NCI-H526 (cell line): Measurements from ENCODE around the gene SH3RF3.
"Not testable (repeated sequence)": the region's sequence is repeated elsewhere in the genome, so short reads cannot be mapped to it uniquely, and the experiment has no call there.

Source experiments
- DNase-seq, 2 experiments: peaks; one replicate each; lab custom pipeline; 2025; lab: John Stamatoyannopoulos, UW

Gene SH3RF3

DNA sequence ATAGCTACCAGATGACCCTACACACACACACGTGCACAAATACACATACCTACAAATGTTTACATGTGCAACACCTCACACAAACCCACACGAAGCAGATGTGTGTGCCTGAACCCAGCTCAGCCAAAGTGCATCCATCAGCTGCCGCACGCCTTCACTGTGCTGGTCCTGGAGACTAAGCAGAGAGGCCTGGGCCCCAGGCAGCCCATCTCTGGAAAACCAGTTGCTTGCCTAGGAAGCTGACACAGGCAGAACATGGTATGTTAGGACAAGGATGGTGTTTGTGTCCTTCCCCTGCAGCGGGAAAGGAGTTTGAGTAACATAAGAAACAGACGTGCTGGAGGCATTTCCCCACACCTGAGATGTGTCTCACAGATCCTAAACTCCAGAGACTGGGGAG lies 398.1 kb downstream of the SH3RF3 start:
- no peak for DNase-seq

DNA sequence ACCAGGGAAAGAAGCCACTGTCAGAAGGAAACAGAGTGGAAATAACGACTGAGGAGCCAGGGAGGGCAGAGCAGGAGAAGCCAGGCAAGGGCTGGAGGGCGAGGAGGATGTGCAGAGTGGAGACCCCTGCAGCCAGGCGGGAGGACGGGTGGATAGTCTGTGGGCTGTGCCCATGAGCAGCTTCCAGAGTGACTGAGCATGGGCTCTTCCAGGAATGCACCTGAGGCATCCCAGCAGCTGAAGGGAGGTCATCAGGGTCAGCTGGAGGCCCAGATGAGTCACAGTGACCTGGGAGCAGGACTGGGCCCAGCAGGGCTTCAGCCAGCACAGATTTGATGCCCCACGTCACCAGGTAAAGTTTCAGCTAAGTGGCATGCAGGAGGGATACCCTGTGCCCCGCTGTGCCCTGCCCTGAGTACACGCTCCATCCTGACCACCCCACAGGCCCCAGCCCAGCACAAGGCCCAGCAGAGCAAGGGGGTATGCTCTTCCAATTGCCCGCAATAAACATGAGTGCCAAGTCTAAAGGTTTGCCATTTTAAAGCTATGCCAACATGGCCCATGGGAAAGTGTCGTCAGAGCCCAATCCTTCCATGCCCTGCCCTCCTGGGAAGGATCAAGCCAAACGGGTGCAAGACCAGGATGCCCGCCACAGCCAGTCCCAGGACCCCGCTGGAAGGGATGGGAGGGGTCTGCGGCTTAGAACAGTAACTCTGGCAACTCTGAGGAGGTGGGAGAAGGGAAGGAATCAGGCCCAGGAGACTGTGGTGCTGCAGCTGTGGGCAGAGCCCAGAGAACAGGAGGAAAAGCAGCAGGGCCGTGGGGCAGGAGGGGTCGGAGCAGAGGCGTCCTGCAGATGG lies 399.1 kb downstream of the SH3RF3 start:
- DNase-seq, result no peak

DNA sequence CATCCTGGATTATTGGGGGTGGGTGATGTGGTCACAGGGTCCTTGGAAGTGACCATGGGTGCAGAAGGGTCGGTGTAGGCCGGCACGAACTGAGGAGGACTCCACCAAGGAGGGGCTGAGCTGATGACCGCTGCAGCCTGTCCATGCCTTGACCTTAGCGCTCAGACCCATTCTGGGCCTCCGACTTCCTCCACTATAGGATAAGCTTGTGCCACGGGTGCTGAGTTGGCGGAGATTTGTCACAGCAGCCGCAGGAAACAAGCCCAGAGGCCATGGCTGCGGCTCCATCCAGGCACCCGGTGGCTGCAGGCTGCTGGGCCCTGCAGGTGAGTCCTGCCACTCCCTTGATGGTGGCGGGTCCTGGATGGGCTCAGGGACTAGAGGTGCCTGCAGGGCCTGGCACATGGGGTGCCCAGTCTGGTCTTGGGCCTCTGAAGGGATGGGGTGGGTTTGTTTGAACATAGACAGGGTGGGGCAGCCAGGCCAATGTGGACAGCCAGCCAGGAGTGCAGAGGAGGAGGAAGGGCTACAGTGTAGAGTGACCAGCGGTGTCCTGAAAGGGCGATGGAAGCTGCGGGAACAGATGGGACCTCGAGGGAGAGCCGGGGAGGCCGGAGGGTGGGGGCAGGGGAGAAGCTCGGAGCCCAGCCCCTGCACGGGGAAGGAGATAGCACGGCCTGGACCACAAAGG lies 400.0 kb downstream of the SH3RF3 start:
- no peak for DNase-seq

DNA sequence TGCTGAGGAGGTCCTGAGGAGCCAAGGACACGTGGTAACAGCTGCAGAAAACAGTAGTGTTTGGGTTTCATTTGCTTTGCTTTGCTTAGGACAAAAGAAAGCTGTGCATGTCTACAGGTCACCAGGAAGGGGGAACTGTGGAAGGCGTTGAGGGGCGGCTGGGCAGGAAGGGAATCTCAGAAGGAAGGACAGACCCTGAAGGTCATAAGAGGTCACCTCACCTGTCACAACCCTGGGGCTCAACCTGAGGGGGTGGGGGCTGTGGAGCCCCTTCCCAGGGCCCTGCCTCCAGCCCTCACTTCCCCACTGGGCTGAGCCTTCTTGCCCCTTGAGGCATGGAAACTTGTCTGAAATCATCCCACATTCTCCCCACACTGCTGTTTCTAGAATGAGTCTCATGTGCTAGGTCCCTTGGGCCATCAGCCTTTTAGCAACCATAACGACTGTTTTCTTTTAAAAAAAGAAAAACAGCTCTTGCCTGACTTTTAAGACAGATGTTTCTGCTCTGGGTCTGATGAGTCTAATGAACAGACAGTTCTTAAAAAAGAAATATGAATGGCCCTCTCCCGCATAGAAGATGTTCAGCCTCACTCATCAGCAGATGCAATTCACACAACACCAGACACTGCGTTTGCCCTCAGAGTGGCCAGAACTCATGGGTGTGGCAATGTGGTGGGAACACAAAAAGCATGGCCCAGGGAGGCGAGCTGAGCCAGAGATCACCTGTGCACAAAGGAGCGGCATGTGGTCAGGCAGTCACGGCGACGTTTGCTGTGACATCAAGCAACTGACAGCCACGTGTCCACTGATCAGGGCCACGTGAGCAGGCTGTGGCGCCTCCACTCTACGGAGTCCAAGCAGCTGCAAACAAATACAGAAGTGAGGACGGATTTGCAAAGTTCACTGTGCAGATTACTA lies 400.8 kb downstream of the SH3RF3 start:
- no peak for DNase-seq

DNA sequence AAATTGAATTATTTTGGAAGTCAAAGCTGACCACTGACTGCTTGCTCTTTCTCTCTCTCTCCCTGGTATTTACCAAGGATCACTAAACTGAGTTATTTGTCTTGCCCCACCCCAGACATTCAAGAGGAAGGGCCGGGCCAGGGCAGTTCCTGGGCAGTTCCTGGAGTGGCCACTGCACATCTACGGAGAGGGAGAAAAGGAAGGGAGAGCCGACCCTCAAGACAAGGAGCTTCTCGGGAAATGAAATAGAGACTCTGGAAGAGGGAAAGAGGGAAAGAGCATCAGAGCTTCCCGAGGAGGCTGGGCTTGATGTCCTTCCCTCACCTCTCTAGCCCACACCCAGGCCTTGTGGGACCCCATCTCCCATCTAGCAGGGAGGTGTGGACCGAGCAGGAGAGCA lies 401.7 kb downstream of the SH3RF3 start:
- DNase-seq, result no peak

DNA sequence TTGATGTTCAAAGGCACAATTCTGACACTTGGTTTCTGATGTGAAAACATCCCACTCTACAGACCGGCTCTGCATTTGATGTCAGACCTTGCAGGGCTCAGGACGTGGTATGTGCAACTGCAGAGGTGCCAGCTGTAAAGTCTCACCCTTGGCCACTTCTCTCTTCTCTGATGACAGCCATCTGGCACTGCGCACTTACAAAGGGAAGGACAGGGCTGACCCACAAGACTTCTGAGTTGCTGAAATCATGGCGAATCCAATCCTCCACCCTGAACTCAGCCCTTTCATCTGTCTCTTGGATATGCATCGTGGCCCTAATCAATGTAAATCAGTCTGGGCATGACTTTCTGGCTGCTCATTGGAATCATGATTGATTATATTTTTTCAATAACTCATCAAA lies 402.2 kb downstream of the SH3RF3 start:
- no peak for DNase-seq

DNA sequence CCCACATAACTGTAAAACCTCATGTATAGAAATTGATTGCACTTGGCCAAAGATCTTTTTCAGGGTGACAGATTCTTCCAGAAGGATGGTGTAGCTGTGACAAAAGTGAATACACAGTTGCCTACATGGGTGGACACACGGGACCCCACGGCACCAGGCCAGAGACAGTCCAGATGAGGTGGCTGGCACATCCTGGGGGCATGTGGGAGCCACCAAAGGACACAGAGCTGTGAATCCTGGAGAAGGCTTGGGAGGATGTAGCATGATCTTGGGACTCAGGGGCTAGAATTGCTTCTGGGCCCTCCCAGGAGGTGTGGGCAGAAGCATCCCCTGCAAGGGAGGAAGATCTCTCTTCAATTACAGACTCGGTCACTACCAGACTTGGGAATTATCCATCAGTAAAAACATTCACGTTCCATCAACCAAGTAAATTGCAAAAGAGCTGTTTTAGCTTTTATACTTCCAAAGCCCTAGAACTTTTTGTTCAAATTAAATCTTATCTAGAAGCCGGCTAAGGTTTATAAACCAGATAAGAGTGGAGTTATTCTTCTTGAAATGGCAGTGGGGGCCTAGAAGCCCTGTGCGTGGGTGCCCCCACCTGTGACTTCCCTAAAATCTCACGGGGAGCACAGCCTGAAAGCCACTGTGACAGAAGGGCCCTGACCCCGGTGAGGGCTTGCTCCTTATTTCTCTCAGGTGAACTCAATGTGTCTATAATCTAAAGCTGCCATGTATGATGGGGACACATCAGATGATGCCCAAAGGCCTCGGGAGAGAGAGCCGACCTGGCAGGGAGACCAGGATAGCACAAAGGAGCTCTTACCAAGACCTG lies 403.1 kb downstream of the SH3RF3 start:
- no peak for DNase-seq

DNA sequence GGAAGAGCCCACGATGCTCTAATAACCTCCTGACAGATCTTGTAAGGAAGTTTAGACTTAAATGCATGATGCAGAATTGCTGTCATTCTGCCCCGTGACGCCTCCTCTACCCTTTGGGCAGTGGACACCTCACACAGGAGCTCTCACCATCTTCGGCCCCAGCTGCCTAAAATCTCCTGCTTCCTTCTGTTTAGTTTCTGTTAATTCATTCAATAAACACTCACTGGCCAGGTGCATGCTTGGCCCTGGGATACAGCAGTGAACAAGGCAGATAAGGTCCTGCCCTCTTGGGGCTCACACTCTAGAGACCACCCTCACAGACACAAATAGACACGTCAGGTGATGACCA lies 403.7 kb downstream of the SH3RF3 start:
- no peak for DNase-seq

DNA sequence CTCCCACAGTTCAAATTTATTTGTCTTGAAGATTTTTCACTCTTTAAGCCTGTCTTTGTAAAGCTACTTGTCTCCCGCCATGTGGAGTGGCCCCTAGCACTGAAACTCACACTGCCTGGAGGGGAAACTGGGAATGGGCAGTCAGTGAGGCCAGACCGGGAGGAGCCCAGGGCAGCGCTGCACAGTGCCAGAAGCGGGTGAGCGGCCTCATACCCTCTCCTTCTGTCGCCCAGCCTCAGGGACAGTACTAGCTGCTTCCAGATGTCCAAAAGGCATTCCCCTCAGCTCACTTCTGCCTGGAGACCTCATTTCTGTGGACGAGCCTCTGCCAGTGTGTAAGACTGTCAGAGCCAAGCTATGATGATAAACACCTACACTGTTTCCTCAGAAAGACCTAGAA lies 404.8 kb downstream of the SH3RF3 start:
- DNase-seq, result no peak

DNA sequence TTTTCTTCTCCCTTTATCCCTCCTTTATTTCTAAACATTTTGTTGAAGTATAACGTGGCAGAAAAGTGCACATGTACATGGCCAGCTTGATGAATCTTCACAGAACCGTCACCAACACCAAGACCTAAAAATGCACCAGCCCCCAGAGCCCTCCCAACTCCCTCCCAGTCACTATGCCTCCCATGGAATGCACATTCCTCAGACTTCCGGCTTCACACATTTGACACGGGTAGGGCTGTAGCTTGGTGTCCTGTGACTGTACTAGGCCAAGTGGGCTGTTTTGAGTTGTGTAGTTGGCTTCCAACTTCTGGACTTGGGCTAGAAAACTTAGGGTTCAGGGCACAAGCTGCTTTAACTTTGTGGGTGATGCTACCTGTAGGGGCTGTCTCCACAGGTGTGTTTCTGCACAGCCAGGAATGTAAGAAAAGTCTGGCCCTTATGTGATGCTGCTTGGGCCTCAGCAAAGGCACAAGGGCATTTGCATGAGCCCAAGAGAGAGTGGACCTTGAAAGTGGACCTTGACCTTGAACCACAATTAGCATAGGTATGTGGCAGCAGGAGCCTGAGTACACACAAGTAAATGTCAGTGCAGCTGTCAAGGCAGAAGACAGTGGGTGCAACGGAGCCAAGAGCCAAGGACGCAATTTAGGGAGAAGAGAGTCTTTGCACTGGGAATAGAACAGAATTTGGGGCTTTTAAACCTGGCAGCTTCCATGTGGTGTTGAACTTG lies 406.4 kb downstream of the SH3RF3 start:
- no peak for DNase-seq

DNA sequence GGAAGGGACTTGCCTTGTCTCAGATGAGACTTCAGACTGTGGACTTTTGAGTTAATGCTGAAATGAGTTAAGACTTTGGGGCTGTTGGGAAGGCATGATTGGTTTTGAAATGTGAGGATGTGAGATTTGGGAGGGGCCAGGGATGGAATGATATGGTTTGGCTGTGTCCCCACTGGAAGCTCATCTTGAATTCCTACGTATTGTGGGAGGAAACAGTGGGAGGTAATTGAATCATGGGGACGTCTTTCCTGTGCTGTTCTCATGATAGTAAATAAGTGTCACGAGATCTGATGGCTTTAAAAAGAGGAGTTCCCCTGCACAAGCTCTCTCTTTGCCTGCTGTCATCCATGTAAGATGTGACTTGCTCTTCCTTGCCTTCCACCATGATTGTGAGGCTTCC lies 407.6 kb downstream of the SH3RF3 start:
- not testable (repeated sequence) for DNase-seq

DNA sequence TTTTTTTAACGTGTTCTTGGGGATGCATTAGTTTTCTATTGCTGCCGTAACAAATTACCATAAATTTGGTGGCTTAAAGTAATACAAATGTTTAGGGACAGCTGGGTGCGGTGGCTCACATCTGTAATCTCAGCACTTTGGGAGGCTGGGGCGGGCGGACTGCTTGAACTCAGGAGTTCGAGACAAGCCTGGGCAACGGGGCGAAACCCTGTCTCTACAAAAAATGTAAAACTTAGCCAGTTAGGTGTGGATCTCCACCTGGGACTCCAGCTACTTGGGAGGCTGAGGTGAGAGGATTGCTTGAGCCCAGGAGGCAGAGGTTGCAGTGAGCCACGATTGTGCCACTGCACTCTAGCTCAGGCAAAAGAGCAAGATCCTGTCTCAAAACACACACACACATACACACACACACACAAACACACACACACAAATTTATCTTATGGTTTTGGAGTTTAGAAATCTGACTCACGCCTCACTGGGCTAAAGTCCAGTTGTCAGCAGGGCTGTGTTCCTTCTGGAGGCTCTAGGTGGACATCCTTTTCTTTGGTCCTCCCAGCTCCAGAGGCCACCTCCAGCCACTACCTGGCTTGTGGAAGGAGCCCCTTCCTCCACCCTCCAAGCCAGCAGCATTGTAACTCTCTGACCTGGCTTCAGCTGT lies 408.7 kb downstream of the SH3RF3 start:
- no peak for DNase-seq

DNA sequence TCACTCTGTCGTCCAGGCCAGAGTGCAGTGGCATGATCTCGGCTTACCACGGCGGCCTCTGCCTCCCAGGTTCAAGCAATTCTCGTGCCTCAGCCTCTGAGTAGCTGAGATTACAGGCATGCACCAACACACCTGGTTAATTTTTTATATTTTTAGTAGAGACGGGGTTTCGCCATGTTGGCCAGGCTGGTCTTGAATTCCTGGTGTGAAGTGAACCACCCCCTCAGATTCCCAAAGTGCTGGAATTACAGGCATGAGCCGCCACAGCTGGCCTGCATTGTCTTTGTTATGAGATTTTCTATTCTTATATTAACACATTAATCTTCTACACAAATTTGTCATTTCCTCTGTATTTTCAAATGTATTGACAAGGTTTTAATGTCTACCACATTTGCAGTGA lies 409.5 kb downstream of the SH3RF3 start:
- no peak for DNase-seq

DNA sequence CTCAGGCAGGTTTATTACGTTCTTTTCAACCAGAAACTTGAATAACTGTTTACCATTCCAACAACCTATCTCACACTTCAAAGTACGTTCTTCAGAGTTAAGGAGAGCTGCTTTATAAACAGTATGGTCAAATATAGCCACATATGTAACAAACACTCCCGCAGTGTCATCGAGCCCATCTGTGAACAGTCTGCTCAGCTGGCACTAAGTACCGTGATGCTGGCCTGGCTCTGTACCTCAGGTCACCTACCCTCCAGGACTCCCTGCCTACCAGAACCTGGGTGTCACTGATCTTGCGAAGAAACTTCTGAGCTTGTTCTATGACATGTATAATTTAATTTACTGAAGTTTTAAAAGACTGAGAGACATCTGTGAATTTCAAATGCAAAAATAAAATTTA lies 413.4 kb downstream of the SH3RF3 start:
- no peak for DNase-seq

DNA sequence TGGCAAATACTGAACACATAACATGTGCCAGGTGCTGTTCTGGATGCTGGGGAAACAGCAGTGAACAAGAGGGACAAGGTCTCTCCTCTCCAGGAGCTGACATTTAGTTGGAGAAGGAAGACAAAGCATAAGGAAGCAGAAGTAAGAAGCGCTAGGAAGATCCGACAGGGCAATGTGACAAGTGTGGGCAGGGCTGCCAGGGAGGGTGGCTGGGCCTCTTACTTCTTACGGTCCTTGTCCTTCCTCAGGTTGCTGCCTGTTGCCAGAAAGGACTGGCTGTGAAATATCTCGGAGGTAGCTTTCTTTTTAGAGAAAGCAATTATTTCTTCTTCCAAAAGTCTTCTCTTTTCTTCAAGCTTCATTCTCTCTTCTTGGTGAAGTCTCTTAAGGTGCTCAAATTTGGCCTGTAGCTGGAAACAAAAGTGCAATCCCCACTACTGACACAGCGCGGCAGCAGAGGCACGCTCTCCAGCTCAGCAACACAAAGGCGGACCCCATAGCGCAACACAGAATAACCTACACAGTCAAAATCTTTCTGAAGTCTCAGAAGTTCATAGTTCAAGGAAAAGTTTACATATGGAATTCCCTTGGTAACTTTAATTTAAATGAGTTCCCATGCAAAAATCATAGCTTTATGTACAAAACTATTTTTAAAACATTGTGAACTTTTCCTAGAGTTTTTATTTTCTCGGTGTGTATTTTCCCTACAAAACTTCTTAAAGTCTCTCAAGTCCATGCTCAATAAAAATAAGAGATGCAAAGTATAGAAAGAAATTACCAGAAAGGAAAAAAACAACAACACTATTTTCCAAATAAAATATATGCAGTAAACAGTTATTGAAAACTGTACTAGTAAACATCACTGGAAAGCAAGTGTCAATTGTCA lies 417.1 kb downstream of the SH3RF3 start:
- peak in 1 of 2 experiments; percentile 65 for DNase-seq

DNA sequence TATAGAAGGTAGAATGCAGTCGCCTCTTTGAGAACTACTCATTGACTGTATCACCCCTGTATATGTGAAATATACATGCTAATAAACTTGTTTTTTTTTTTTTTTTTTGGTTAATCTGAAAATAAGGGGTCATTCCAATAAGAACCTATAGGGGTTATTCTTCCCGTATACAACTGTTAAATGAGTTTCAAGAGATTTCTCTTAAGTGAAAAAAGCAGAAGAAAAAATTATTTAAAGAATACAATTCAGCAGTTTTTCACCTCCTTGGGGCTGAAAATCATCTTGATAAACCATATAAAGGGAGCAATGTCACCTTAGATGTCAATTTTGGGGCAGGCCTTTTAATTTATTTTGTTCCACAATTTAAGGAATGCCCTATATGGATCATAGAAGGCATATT lies 418.3 kb downstream of the SH3RF3 start:
- no peak for DNase-seq

DNA sequence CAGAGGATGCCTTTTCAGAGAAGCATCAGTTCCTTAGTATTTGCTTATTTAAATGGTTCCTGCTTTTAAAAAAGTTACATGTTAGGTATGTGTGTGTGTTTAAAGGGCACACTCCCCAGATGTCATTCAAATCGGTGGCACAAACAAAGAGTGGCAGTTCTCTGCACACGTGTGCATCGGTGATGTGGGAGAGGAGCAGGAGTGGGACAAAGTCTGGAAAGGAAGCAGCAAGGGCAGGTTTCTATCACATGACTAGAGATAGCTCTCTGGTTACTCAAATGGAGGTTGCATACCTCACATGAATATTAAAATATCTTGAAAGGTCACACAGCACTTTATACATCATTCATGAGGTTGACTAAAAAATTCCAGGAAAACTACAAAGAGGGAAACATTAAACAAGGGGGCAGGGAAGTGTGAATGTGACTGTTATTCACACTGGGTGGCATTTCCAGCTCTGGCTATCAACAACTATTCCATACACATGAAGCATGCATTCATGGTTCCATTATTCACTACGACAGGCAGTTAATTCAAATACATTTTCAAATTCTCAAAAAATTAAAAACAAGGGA lies 420.1 kb downstream of the SH3RF3 start:
- no peak for DNase-seq
